ENCODE results near the gene CDH12. TPM values are rescaled to one million over a fixed set of nuclear protein-coding genes. Genes with fewer than 3 reads are reported as not detected.

CDH12 gene
- total RNA-seq, 2 experiments from 2014 or later: not detected

- ChIA-PET CTCF (no interaction called here), POLR2A (no interaction called here)
- Mint-ChIP-seq H3K4me1 (ENCODE audit: low read depth) (no peaks in the 10 kb centered on the region), H3K27ac (no peak overlapping the region), H3K27me3 (ENCODE audit: low read depth) (no peaks in the 10 kb centered on the region), H3K9me3 (ENCODE audit: insufficient read depth) (peaks cover 18% of the 10 kb centered on the region), H3K36me3 (ENCODE audit: low read depth) (no peaks in the 10 kb centered on the region), H3K4me3 (no peak overlapping the region)
- no peak for ATAC-seq
- DNase-seq: no peak
Observed at GRCh38 chr5:22591461-22591860, 261.7 kb downstream of the CDH12 start.

GRCh38 chr5:22590677-22591268 lies 262.4 kb downstream of the CDH12 start:
- no peak for DNase-seq
- peaks cover 18% of the 10 kb centered on the region for H3K9me3 Mint-ChIP-seq (ENCODE audit: insufficient read depth)
- POLR2A ChIA-PET: no interaction called here

DNA sequence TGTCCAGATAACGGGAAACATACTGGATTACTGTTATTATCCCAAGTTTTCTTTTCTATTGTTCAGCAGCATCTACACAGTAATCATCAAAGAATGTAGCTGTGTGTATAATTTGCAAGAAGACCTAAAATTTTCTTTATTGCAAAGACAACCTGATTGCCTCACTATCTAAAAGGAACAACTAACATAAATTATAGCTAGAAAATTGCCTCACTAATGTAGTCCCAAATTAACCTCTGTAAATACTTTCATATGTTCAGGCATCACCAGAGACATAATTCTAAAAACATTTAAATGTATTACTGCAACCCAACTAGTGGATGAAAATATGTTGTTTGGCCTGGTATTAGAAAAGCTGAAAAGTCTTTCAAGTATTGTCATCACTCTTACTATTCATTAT lies 275.4 kb downstream of the CDH12 start:
- Mint-ChIP-seq H3K36me3 (ENCODE audit: low read depth) (no peaks in the 10 kb centered on the region), H3K4me3 (no peak overlapping the region), H3K4me1 (ENCODE audit: low read depth) (no peaks in the 10 kb centered on the region), H3K9me3 (ENCODE audit: insufficient read depth) (peaks cover 11% of the 10 kb centered on the region), H3K27me3 (ENCODE audit: low read depth) (no peaks in the 10 kb centered on the region), H3K27ac (no peak overlapping the region)
- DNase-seq (no peak), ATAC-seq (no peak)
- ChIA-PET POLR2A (no interaction called here), CTCF (no interaction called here)

More at GRCh38 chr5:22590677-22591268, 262.4 kb downstream of the CDH12 start:
- no peak overlapping the region for H3K27ac Mint-ChIP-seq
- H3K4me3 Mint-ChIP-seq: no peak overlapping the region
- H3K27me3 Mint-ChIP-seq (ENCODE audit: low read depth): no peaks in the 10 kb centered on the region
- H3K36me3 Mint-ChIP-seq (ENCODE audit: low read depth): no peaks in the 10 kb centered on the region
- H3K4me1 Mint-ChIP-seq (ENCODE audit: low read depth): no peaks in the 10 kb centered on the region
- ATAC-seq: no peak
- CTCF ChIA-PET: no interaction called here

GRCh38 chr5:22577006-22577405 lies 276.1 kb downstream of the CDH12 start:
- CTCF ChIA-PET: no interaction called here
- H3K27me3 Mint-ChIP-seq (ENCODE audit: low read depth): no peaks in the 10 kb centered on the region
- H3K9me3 Mint-ChIP-seq (ENCODE audit: insufficient read depth): peaks cover 16% of the 10 kb centered on the region
- no peak for DNase-seq
- no peaks in the 10 kb centered on the region for H3K4me1 Mint-ChIP-seq (ENCODE audit: low read depth)
- no peaks in the 10 kb centered on the region for H3K36me3 Mint-ChIP-seq (ENCODE audit: low read depth)
- no peak overlapping the region for H3K4me3 Mint-ChIP-seq
- POLR2A ChIA-PET: no interaction called here
- H3K27ac Mint-ChIP-seq: no peak overlapping the region
- no peak for ATAC-seq

DNA sequence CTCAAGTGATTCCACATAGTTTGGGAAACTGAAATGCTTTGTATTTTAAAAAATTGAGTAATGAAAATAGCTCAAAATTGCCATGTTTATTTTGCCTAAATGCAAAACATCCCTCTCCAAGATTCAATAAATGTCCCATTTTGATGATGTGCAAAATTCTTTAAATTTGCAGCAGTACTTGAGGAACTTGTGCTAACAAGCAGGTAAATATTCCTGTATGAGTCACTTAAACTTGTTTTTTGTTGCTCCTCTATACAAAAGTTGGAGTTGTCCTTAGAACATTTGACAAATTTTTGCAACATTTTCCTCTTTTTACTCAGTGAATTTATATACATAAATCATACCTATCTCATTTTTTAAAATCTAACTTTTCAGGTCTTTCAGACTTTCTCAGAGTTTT lies 280.2 kb downstream of the CDH12 start:
- no peaks in the 10 kb centered on the region for H3K36me3 Mint-ChIP-seq (ENCODE audit: low read depth)

GRCh38 chr5:22567983-22568382 lies 285.2 kb downstream of the CDH12 start:
- ChIA-PET POLR2A (no interaction called here), CTCF (no interaction called here)
- Mint-ChIP-seq H3K27me3 (ENCODE audit: low read depth) (no peaks in the 10 kb centered on the region), H3K4me1 (ENCODE audit: low read depth) (no peaks in the 10 kb centered on the region), H3K36me3 (ENCODE audit: low read depth) (no peaks in the 10 kb centered on the region), H3K4me3 (no peak overlapping the region), H3K9me3 (ENCODE audit: insufficient read depth) (peaks cover 17% of the 10 kb centered on the region), H3K27ac (no peak overlapping the region)
- no peak for DNase-seq
- ATAC-seq: no peak

More for the DNA sequence above, 280.2 kb downstream of the CDH12 start:
- POLR2A ChIA-PET: no interaction called here
- CTCF ChIA-PET: no interaction called here
- ATAC-seq: no peak
- H3K27me3 Mint-ChIP-seq (ENCODE audit: low read depth): no peaks in the 10 kb centered on the region
- DNase-seq: no peak
- no peaks in the 10 kb centered on the region for H3K4me1 Mint-ChIP-seq (ENCODE audit: low read depth)
- H3K9me3 Mint-ChIP-seq (ENCODE audit: insufficient read depth): peaks cover 24% of the 10 kb centered on the region
- no peak overlapping the region for H3K27ac Mint-ChIP-seq
- H3K4me3 Mint-ChIP-seq: no peak overlapping the region

DNA sequence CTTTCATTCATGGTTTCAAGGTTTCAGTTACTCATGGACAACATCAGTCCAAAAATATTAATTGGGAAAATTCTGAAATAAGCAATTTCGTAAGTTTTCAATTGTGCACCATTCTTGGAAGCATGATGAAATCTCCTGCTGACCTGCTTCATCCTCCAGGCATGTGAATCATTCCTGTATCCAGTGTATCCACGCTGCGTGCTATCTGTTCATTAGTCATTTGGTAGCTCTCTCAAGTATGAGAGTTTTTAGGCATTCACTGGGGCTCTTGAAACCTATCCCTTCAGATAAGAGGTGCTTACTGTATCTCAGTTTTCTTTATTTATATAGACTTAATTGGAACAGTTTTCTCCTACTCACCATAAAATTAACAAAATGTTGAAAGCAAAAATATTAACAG lies 293.0 kb downstream of the CDH12 start:
- Mint-ChIP-seq H3K4me1 (ENCODE audit: low read depth) (no peaks in the 10 kb centered on the region), H3K36me3 (ENCODE audit: low read depth) (no peaks in the 10 kb centered on the region), H3K9me3 (ENCODE audit: insufficient read depth) (no peaks in the 10 kb centered on the region), H3K27me3 (ENCODE audit: low read depth) (no peaks in the 10 kb centered on the region), H3K27ac (no peak overlapping the region), H3K4me3 (no peak overlapping the region)
- ChIA-PET POLR2A (no interaction called here), CTCF (no interaction called here)
- ATAC-seq: no peak
- no peak for DNase-seq

DNA sequence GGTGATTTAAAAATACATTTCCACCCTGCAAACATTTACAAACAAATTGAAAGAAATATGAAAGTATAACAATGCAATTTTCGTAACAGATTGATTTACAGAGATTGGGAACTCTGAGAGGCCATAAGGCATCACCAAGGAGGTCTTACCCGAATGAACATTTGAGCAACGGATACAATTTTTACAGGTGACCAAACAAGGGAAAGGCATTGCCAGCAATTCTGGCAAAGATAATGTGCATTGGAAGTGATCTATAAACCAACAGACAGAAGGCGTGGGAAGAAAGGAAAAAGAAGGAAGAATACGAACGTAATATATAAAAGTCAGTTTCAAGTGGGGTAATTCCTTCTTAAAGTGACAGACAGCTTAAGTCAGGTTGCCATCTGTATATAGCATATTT lies 295.9 kb downstream of the CDH12 start:
- no peak overlapping the region for H3K27ac Mint-ChIP-seq
- no peaks in the 10 kb centered on the region for H3K9me3 Mint-ChIP-seq (ENCODE audit: insufficient read depth)
- no peak for ATAC-seq
- H3K27me3 Mint-ChIP-seq (ENCODE audit: low read depth): no peaks in the 10 kb centered on the region
- no peaks in the 10 kb centered on the region for H3K4me1 Mint-ChIP-seq (ENCODE audit: low read depth)
- H3K36me3 Mint-ChIP-seq (ENCODE audit: low read depth): no peaks in the 10 kb centered on the region
- ChIA-PET CTCF (no interaction called here), POLR2A (no interaction called here)
- DNase-seq: no peak
- no peak overlapping the region for H3K4me3 Mint-ChIP-seq

GRCh38 chr5:22554475-22554874 lies 298.7 kb downstream of the CDH12 start:
- ChIA-PET CTCF (no interaction called here), POLR2A (no interaction called here)
- H3K36me3 Mint-ChIP-seq (ENCODE audit: low read depth): no peaks in the 10 kb centered on the region
- no peak overlapping the region for H3K4me3 Mint-ChIP-seq
- ATAC-seq: no peak
- DNase-seq: no peak
- no peak overlapping the region for H3K27ac Mint-ChIP-seq
- no peaks in the 10 kb centered on the region for H3K27me3 Mint-ChIP-seq (ENCODE audit: low read depth)
- H3K4me1 Mint-ChIP-seq (ENCODE audit: low read depth): no peaks in the 10 kb centered on the region
- H3K9me3 Mint-ChIP-seq (ENCODE audit: insufficient read depth): no peaks in the 10 kb centered on the region

GRCh38 chr5:22549876-22550671 lies 303.1 kb downstream of the CDH12 start:
- Mint-ChIP-seq H3K36me3 (ENCODE audit: low read depth) (no peaks in the 10 kb centered on the region), H3K4me3 (no peak overlapping the region), H3K27me3 (ENCODE audit: low read depth) (no peaks in the 10 kb centered on the region), H3K27ac (no peak overlapping the region), H3K9me3 (ENCODE audit: insufficient read depth) (peaks cover 4% of the 10 kb centered on the region), H3K4me1 (ENCODE audit: low read depth) (no peaks in the 10 kb centered on the region)
- DNase-seq: no peak
- ATAC-seq: no peak
- POLR2A ChIA-PET: no interaction called here
- CTCF ChIA-PET: no interaction called here

DNA sequence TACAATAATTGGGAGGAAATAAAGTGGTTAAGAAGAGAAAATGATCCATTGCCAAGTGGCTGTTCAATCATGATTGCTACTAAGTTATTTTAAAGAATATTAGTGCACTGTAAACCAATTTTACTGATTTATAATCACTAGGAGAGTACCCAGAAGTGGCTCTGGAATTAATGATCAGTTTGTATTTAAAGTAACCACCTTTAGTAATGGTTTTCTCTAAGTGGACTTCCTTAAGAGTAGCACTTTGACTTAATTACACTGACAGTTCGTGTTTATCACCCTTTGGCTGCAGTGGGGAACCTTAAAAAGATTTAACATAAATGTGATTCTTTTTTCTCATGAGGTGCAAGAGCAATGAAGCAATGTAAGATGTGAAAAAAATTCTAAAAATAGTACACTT lies 310.8 kb downstream of the CDH12 start:
- DNase-seq: no peak
- Mint-ChIP-seq H3K36me3 (ENCODE audit: low read depth) (no peaks in the 10 kb centered on the region), H3K4me3 (no peak overlapping the region), H3K27me3 (ENCODE audit: low read depth) (no peaks in the 10 kb centered on the region), H3K9me3 (ENCODE audit: insufficient read depth) (no peaks in the 10 kb centered on the region), H3K27ac (no peak overlapping the region), H3K4me1 (ENCODE audit: low read depth) (no peaks in the 10 kb centered on the region)
- CTCF ChIA-PET: no interaction called here
- ATAC-seq: no peak
- POLR2A ChIA-PET: no interaction called here

GRCh38 chr5:22541037-22541436 lies 312.1 kb downstream of the CDH12 start:
- ChIA-PET CTCF (no interaction called here), POLR2A (no interaction called here)
- DNase-seq (no peak), ATAC-seq (no peak)
- no peak overlapping the region for H3K4me3 Mint-ChIP-seq
- no peaks in the 10 kb centered on the region for H3K36me3 Mint-ChIP-seq (ENCODE audit: low read depth)
- no peaks in the 10 kb centered on the region for H3K4me1 Mint-ChIP-seq (ENCODE audit: low read depth)
- no peak overlapping the region for H3K27ac Mint-ChIP-seq
- no peaks in the 10 kb centered on the region for H3K27me3 Mint-ChIP-seq (ENCODE audit: low read depth)
- no peaks in the 10 kb centered on the region for H3K9me3 Mint-ChIP-seq (ENCODE audit: insufficient read depth)

DNA sequence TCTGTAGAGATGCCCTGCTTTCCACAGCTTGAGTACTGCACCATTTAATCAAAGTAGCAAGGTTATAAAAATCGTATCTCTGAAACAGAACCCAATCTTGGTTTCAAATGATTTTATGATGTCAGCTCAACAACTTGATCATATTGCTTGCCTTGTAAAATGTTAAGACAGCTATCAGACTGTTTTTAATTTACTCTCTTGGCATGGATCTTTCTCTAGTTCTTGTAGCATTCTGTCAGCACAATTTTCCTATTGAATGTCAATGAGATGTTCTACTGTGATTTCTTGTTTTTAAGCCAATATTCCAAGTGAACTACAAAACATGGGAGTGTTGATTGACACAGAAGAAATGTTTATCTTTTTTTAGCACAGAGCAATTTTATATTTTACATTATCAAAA lies 313.4 kb downstream of the CDH12 start:
- DNase-seq (no peak), ATAC-seq (no peak)
- Mint-ChIP-seq H3K4me1 (ENCODE audit: low read depth) (no peaks in the 10 kb centered on the region), H3K9me3 (ENCODE audit: insufficient read depth) (no peaks in the 10 kb centered on the region), H3K36me3 (ENCODE audit: low read depth) (no peaks in the 10 kb centered on the region), H3K27ac (no peak overlapping the region), H3K4me3 (no peak overlapping the region), H3K27me3 (ENCODE audit: low read depth) (no peaks in the 10 kb centered on the region)
- POLR2A ChIA-PET: no interaction called here
- CTCF ChIA-PET: no interaction called here

All from activated CD8-positive, alpha-beta T cell treated with anti-CD3 and anti-CD28 coated beads, Interleukin-2, amount 10 ng/mL, durations not matched to agents 7 days and 5 days (primary cell).